HG02678 (cell line): ENCODE results near the gene TPSB2.
"Not testable (repeated sequence)": the region's sequence is repeated elsewhere in the genome, so short reads cannot be mapped to it uniquely, and the experiment has no call there.

Experiments used
- ATAC-seq: cut with Tn5 transposase; IDR thresholded peaks from one replicate; pipeline ENCODE4 v1.9.1; 2021; ENCODE audit warnings: mild to moderate bottlenecking, moderate library complexity; ENCODE audit not compliant: unreplicated experiment

The TPSB2 gene

DNA sequence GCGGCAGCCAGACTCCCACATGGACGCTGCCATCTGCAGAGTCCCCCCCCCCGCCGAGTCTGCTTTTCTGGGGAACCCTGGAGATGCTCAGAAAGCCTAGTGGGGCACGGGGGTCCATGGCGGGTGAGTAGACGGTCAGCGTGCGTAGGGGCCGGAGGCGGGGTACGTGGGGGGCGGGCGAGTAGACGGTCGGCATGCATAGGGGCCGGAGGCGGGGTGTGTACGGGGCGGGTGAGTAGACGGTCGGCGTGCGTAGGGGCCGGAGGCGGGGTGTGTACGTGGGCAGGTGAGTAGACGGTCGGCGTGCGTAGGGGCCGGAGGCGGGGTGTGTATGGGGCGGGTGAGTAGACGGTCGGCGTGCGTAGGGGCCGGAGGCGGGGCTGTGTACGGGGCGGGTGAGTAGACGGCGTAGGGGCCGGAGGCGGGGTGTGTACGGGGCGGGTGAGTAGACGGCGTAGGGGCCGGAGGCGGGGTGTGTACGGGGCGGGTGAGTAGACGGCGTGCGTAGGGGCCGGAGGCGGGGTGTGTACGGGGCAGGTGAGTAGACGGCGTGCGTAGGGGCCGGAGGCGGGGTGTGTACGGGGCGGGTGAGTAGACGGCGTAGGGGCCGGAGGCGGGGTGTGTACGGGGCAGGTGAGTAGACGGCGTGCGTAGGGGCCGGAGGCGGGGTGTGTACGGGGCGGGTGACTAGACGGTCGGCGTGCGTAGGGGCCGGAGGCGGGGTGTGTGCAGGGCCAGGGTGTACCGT, 44.4 kb downstream of the TPSB2 start:
- not testable (repeated sequence) for ATAC-seq

GRCh38 chr16:1184980-1185379, 45.0 kb downstream of the TPSB2 start:
- ATAC-seq: no peak

DNA sequence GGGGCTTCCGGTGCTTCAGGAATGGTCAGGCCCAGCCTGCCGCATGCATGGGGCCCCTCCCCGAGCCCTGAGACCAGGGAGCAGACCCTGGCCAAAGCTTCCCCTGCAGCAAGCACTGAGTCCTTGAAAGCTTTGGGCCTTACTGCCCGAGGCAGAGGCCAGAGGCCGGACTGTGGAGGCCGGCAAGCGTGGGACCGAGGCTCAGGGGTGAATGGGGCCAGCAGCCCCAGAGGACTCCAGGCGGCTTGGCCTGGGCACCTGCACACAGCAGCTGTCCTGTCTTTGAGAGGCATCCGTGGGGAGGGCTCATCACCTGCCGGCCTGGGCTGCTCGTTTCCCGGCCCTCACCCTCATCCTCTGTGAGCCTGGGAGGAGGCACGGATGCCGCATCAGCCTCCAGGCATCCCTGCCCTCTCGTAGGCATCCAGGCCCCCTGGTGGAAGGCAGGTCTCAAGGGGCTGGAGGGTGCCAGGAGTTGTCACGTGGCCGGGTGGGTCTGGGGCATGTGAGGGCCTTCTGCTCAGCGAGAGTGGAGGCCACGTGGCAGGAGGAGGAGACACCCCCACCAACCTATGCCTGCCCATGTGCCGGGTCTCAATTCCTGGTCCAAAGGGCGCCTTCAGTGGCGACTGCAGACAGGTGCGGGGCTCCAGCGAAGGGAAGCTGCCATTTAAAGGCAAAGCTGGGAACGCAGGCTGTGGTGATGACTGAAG, 45.7 kb downstream of the TPSB2 start:
- no peak for ATAC-seq

GRCh38 chr16:1182950-1183907, 46.8 kb downstream of the TPSB2 start:
- ATAC-seq: no peak

DNA sequence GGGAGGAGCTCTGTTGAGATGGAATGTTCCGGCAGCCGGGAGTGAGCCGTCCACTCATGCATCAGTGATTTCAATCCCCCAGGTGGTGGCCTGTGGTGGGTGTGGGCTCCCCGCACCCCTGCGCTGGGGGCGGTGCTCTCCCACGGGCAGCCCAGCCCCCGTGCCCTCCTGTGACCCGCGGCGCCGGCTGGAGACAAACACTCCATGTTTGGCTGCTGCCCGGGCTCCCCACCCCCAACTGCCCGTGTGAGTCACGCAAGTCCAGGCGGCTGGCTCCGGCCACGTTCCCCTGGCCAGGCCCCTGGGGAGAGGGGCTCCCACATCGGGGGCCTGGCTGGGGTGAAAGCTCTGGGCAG, 47.7 kb downstream of the TPSB2 start:
- no peak for ATAC-seq

- ATAC-seq: no peak
Measured at GRCh38 chr16:1181404-1182315, 48.3 kb downstream of the TPSB2 start.

- no peak for ATAC-seq
Measured at GRCh38 chr16:1180549-1181403, 49.2 kb downstream of the TPSB2 start.
